Calu3 (cell line): ENCODE results near the gene PREX1. TPM values are rescaled to one million over a fixed set of nuclear protein-coding genes. Genes with fewer than 3 reads are reported as not detected.

ENCODE experiments used
- BruUV-seq: library from RNA; stranded (reverse); fragments of 400-500 nt; replicated peaks from 2 replicates; lab custom pipeline; 2021; lab: Mats Ljungman, UMichigan
- CTCF ChIA-PET: fragments of 300-600 bp; sonication (Branson Sonifier 250); formaldehyde crosslinking; loops from one replicate; lab custom pipeline; 2022; ENCODE audit warnings: antibody characterized with exemption; lab: Charles Lee
- DNase-seq: peaks from one replicate; pipeline ENCODE4 v3.0.0; 2022
- H3K27ac Mint-ChIP-seq: one replicate; pipeline ENCODE4 v1.8.0; 2022; ENCODE audit warnings: mixed read lengths; ENCODE audit not compliant: unreplicated experiment
- H3K27me3 Mint-ChIP-seq: one replicate; pipeline ENCODE4 v1.8.0; 2022; ENCODE audit warnings: mixed read lengths; ENCODE audit not compliant: unreplicated experiment
- H3K36me3 Mint-ChIP-seq: one replicate; pipeline ENCODE4 v1.8.0; 2022; ENCODE audit warnings: mild to moderate bottlenecking, moderate library complexity, mixed read lengths; ENCODE audit not compliant: insufficient read depth, unreplicated experiment
- H3K4me1 Mint-ChIP-seq: one replicate; pipeline ENCODE4 v1.8.0; 2022; ENCODE audit warnings: mild to moderate bottlenecking, low read depth, mixed read lengths; ENCODE audit not compliant: unreplicated experiment
- H3K4me3 Mint-ChIP-seq: one replicate; pipeline ENCODE4 v1.8.0; 2022; ENCODE audit warnings: mild to moderate bottlenecking, low read depth, moderate library complexity, mixed read lengths; ENCODE audit not compliant: unreplicated experiment
- H3K9me3 Mint-ChIP-seq: one replicate; pipeline ENCODE4 v1.8.0; 2022; ENCODE audit warnings: low read depth, mixed read lengths; ENCODE audit not compliant: unreplicated experiment
- intact Hi-C: fragments of 100-400 bp; cut with micrococcal nuclease; formaldehyde crosslinking; loops from one replicate; pipeline ENCODE4 v1.10.0; 2022; ENCODE audit not compliant: unreplicated experiment
- total RNA-seq: library from RNA; stranded (reverse); gene quantifications from 2 replicates; pipeline ENCODE4 v1.2.3, GENCODE V29; 2022
- TF ChIP-seq, protein P1 (sequence below): fragments of 200-600 bp; IDR thresholded peaks from one replicate; pipeline ENCODE4 v1.8.0; 2022; ENCODE audit warnings: antibody characterized with exemption; ENCODE audit not compliant: unreplicated experiment

The PREX1 gene
- total RNA-seq, 1 experiment from 2014 or later: 0.31 TPM

DNA sequence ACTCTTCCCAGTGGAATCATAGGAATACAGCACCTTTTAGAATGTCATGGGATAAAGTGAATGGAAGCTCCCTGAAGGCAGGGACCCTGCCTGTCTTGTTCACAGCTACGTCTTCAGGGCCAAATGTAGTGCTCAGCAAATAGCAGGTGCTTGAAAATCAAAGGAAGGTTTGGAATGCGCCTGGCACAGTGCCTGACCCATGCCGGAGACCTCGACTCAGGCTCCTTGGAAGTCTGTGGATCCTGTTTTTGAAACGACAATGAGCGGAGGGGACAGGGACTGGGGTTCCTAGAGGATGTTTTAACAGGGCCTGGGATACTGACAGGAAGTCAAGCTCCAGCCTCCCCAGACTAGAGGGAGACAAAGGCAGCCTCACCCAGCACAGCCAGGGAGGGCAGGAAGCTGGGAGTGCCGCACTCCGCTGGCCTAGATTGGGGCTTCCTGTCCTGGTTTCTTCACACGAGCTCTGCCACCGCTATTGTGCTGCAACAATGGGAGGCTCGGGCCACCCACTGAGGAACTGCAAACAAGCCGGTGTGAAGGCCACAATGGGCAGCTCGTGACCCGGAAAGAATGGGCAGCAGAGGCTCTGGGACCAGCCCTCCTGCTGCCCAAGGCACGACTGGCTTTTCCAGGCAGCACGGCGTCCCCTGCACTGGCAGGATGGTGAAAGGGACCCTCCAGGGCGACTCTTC lies 76.7 kb downstream of the PREX1 start:
- Mint-ChIP-seq H3K9me3 (no peaks in the 10 kb centered on the region), H3K27ac (no peak overlapping the region)
- BruUV-seq: no TSS peak

DNA sequence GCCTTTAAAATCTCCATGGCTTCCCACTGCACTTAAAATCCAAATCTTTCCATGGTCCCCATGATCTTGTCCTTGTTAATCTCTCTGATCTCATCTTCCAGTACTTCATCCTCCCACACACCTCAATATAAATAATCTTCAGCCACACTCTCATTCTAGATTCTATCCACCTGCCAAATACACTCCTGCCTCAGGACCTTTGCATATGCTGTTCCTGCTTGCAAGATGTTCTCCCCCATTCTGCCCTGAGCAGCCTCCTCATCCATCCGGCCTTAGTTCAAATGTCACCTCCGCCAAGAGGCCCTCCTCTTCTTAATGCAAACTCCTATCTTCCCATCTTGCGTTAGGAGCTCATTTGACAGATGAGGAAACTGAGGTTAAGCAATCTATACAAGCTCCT lies 77.4 kb downstream of the PREX1 start:
- TF ChIP-seq, protein P1, sequence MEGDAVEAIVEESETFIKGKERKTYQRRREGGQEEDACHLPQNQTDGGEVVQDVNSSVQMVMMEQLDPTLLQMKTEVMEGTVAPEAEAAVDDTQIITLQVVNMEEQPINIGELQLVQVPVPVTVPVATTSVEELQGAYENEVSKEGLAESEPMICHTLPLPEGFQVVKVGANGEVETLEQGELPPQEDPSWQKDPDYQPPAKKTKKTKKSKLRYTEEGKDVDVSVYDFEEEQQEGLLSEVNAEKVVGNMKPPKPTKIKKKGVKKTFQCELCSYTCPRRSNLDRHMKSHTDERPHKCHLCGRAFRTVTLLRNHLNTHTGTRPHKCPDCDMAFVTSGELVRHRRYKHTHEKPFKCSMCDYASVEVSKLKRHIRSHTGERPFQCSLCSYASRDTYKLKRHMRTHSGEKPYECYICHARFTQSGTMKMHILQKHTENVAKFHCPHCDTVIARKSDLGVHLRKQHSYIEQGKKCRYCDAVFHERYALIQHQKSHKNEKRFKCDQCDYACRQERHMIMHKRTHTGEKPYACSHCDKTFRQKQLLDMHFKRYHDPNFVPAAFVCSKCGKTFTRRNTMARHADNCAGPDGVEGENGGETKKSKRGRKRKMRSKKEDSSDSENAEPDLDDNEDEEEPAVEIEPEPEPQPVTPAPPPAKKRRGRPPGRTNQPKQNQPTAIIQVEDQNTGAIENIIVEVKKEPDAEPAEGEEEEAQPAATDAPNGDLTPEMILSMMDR: no peak
- Mint-ChIP-seq H3K9me3 (no peaks in the 10 kb centered on the region), H3K27ac (no peak overlapping the region), H3K4me3 (no peak overlapping the region), H3K36me3 (no peaks in the 10 kb centered on the region), H3K4me1 (no peaks in the 10 kb centered on the region), H3K27me3 (peaks cover 73% of the 10 kb centered on the region)
- no TSS peak for BruUV-seq
- intact Hi-C loops: no loop called here
- CTCF ChIA-PET: interaction anchor here (0.5 kb wide), 1 partner anchor 81 kb away, joined by 3 read pairs; no protein-coding TSS in a partner anchor
- no peak for DNase-seq

More for the DNA sequence above, 76.7 kb downstream of the PREX1 start:
- CTCF ChIA-PET: interaction anchor here (0.5 kb wide), 1 partner anchor 81 kb away, joined by 3 read pairs; no protein-coding TSS in a partner anchor
- Mint-ChIP-seq H3K36me3 (no peaks in the 10 kb centered on the region), H3K4me1 (no peaks in the 10 kb centered on the region), H3K4me3 (no peak overlapping the region), H3K27me3 (peaks cover 77% of the 10 kb centered on the region)
- peak; percentile 21 for DNase-seq
- intact Hi-C loops: no loop called here
- TF ChIP-seq, protein P1: no peak

DNA sequence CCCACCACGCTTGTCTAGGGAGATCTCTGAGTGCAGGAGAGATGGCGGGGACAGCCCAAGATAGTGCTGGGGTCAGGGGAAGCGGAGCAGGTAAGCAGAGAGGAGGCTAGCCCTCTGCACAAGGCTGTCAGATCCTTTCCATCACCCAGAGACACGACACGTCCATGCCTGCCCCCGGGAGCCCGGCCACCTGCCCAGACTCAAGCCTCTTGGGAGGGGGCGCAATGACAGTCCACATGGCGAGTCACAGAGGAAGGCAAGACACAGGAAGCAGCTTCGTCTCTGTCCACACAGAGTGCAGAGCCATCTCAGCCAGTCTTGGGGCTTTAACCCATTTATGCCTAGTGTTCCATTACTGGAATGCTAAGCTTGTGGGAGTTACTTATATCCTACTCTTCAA lies 78.4 kb downstream of the PREX1 start:
- CTCF ChIA-PET: no interaction called here
- no TSS peak for BruUV-seq
- TF ChIP-seq, protein P1: no peak
- no peak overlapping the region for H3K27ac Mint-ChIP-seq
- no peaks in the 10 kb centered on the region for H3K4me1 Mint-ChIP-seq
- no peak overlapping the region for H3K4me3 Mint-ChIP-seq
- DNase-seq: no peak
- no peaks in the 10 kb centered on the region for H3K36me3 Mint-ChIP-seq
- intact Hi-C loops: no loop called here
- H3K27me3 Mint-ChIP-seq: peaks cover 76% of the 10 kb centered on the region
- no peaks in the 10 kb centered on the region for H3K9me3 Mint-ChIP-seq

DNA sequence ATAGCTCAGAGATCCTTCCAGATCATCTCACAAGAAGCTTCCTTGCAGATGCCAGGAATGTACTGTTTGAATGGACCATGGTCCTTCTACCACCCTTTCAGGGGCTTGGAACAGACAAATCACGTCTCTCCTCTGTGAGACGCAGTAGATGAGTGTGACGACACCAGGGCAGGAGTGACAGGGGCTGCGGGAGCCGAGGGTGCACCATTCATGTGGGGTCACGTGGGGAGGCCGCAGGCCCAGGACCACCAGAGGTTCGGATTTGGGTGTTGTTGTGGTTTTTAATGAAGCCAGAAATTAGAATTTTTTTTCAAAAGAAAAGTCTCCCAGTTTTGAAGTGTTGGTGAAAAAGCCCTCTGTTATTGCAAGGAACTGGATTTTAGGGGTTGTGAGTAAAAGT lies 79.2 kb downstream of the PREX1 start:
- CTCF ChIA-PET: no interaction called here
- H3K4me1 Mint-ChIP-seq: no peaks in the 10 kb centered on the region

More for the DNA sequence above, 79.2 kb downstream of the PREX1 start:
- Mint-ChIP-seq H3K36me3 (no peaks in the 10 kb centered on the region), H3K4me3 (no peak overlapping the region), H3K9me3 (no peaks in the 10 kb centered on the region), H3K27me3 (peaks cover 76% of the 10 kb centered on the region), H3K27ac (no peak overlapping the region)
- BruUV-seq: no TSS peak
- no peak for DNase-seq
- intact Hi-C loops: no loop called here
- TF ChIP-seq, protein P1: no peak
